ENCODE data around the gene HDAC4.

DNA sequence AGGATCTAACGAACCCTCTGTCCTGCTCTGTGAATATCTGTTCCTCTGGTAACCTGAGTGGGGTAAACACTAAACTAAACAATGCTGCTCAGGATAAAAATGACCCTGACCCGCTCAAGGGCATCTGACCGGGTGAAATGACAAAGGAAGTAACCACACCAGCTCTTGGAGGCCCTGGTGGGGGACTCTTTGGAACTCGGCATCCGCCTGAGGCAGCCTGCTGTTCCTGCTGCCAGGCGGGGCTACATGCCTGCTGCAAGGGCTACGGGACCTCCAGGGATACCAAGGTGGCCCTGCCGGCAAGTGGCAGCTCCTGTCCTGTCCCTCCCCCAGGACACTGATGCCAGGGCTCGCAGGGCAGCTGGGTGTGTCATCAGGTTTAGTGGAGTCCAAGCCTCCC is 273.3 kb downstream of the HDAC4 start:
- TF ChIP-seq, protein P1, sequence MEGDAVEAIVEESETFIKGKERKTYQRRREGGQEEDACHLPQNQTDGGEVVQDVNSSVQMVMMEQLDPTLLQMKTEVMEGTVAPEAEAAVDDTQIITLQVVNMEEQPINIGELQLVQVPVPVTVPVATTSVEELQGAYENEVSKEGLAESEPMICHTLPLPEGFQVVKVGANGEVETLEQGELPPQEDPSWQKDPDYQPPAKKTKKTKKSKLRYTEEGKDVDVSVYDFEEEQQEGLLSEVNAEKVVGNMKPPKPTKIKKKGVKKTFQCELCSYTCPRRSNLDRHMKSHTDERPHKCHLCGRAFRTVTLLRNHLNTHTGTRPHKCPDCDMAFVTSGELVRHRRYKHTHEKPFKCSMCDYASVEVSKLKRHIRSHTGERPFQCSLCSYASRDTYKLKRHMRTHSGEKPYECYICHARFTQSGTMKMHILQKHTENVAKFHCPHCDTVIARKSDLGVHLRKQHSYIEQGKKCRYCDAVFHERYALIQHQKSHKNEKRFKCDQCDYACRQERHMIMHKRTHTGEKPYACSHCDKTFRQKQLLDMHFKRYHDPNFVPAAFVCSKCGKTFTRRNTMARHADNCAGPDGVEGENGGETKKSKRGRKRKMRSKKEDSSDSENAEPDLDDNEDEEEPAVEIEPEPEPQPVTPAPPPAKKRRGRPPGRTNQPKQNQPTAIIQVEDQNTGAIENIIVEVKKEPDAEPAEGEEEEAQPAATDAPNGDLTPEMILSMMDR (IDR thresholded peaks at IDR 0.05): no peak
- TF ChIP-seq POLR2A (IDR thresholded peaks at IDR 0.05) (no peak), EP300 (IDR thresholded peaks at IDR 0.05) (no peak)

Data from tibial nerve (tissue), 4 donors.